ENCODE data around the gene COQ9.
"Not testable (repeated sequence)": the region's sequence is repeated elsewhere in the genome, so short reads cannot be mapped to it uniquely, and the experiment has no call there.

Gene COQ9

DNA sequence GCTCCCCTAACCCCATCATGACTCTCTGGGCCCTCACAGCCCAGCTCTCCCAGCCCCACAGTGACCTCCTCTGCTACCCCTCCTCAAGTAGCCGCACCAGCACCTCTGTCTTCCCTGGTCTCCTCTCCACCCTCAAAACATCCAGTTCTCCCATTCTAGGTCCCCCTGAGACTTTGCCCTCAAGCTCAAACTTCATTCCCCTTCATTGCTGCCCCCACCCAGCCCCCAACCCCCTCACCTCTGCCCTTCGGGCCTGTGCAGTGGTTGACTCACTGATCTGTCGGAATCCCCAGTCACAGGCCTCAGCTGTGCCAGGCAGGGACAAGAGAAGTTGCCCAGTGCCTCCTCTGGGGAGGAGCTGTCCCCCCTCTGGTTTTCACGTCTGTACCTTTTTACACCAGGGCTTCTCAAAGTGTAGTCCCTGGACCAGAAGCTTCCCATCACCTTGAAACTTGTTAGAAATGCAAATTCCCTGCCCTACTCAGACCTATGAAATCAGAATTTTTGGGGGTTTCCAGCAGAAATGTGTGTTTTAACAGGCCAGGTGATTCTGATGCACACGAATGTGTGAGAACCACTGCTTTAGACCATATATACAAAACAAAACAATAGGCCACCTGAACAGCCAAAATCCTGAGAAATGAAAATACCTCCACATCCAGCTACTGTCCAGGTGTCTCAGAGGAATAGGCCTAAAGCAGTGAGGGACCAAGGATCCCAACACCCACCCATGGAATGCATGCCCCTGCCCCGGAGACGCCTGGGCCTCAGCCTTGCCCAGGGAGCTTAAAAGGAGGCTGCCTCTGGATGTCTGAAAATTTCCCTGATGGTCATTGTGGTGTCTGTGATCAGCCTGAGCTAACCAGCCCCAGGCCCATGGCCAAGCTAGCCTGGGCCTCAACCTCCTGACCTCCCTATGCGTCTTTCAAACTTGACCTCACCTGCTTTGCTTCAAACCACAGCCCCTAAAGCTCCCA, 39.9 kb downstream of the COQ9 start:
- no peak for DNase-seq

DNA sequence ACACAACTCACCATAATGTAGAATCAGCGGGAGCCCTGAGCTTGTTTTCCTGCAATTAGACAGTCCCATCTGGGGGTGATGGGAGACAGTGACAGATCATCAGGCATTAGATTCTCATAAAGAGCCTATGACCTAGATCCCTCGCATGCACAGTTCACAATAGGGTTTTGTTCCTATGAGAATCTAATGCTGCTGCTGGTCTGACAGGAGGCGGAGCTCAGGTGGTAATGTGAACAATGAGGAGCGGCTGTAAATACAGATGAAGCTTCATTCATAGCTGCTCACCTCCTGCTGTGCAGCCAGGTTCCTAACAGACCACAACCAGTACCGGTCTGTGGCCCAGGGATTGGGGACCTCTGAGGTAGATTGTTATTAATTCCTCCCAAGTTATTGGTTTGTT, 42.0 kb downstream of the COQ9 start:
- DNase-seq: no peak

DNA sequence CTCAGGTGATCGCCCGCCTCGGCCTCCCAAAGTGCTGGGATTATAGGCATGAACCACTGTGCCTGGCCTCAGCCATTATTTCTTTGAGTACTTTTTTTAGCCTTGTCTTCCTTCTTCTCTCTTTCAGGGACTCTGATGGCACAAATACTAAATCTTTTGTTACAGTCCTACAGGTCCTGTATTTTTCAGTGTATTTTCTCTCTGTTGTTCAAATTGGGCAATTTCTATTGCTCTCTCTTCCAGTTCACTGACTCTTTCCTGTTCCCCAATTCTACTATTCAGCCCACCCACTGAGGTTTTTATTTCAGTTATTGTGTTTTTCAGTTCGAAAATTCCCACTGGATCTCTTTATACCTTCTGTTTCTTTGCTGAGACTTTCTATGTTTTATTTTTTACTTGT, 46.5 kb downstream of the COQ9 start:
- DNase-seq: no peak

DNA sequence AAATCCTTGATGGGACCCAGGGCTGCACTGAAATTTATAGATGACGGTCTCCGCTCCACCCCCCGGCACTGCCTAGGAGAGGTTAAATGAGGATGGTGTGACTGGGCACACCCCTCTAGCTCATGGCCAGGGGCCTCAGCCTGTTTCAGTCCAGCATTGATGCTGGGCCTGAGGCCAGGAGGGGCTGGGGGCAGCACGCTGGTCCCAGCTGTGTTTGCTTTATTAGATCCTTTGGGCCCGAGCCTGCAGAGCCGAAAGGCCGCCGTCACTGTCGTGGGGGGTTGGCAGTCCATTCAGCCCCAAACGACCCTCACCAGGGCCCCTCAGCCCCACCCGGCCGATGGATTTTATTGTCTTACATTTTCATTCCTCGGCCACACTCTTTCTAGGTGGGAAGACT, 49.8 kb downstream of the COQ9 start:
- DNase-seq: no peak

DNA sequence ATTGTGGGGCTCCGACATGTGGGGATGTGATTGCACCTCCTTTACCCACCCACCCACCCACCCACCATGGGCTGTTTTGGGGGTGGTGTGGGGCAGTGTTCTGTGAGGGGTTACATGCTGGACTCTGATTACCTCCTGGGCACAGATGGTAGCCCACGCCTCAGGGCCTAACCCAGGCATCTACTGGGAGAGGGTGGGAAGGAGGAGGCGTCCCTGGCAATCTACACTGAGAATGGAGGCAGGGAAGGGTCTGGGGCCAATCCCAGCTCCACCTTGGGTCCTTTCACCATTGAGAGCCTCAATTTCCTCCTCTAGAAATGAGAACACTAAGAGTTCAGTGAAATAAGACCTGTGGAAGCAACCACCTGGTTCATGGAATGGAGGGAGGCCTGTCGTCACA, 50.8 kb downstream of the COQ9 start:
- no peak for DNase-seq

DNA sequence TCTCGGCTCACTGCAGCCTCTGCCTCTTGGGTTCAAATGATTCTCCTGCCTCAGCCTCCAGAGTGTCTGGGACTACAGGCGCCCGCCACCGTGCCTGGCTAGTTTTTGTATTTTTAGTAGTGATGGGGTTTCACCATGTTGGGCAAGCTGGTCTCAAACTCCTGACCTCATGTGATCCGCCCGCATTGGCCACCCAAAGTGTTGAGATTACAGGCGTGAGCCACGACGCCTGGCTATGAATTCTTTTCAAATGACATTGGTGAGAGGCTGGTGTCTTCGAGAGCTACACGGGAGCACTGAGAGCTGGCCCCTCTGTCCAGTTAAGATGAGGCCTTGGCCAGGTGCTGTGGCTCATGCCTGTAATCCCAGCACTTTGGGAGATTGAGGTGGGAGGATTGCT, 52.7 kb downstream of the COQ9 start:
- DNase-seq: not testable (repeated sequence)

DNA sequence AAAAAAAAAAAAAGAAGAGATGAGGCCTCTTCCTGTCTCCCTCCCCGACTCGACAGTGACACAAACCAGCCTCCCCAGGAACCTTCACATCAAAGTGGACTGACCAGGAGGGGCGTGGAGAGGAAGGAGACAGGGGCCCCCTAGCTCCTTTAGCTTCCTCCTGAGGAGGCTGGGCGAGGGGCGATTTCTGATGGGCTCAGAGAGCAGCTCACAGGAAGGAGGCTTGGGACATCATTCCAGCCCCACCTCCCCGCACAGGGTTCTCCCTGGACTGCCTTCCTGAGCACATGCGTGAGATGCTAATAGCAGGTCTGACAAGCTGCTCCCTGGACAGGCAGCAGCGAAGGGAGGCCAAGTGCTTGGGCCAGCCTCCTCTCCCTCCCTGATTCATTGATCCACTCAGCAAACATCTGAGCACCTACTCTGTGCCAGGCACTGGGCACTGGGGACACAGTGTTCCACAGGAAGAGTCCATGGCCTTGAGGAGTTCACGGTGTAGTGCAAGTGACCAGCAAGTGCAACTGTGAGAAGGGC, 53.4 kb downstream of the COQ9 start:
- DNase-seq: no peak

DNA sequence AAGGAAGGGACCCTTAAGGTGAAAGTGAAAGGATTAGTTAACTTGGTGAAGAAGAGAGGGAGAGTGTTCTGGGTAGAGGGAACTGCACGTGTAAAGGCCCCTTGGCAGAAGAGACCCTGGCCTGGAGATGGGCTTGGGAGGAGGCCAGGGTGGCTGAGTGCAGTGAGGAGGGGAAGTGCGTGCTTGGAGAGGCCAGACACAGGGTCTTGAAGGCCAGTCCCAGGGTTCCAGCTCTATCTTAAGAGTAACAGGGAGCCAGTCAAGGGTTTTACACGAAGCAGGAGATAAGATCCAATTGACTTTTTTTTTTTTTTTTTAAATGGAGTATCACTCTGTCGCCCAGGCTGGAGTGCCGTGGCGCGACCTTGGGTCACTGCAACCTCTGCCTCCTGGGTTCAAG, 54.2 kb downstream of the COQ9 start:
- DNase-seq: no peak

DNA sequence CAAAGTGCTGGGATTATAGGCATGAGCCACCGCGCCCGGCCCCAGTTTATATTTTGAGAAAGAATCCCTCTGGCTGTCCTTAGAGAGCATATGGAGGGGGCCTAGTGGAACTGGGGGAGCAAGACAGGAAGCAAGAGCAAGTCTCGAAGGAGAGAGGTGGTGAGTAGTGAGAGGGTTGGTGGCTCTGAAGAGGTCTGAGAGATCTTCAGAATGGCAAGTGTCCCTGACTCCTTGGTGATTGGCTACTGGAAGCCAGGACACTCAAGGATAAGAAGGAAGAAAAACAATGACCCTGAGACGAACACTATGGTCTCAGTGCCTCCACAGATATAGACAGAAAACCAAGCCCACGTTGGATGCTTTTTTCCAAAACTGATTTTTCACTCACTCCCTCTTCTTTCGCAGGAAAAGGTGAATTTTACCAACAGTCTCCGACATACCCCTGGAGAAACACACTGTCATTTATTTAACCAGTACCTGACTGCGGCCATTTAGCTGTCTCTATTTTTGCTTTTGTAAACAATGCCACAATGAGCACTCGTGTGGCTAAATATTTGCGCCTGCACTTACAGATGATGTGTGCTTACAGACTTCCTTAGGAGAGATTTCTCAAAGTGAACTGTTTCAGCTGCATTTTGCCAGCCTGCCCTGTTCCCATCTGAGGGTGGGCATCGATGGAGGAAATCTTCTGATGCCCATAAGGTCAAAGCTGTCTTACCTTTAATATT, 54.9 kb downstream of the COQ9 start:
- no peak for DNase-seq

DNA sequence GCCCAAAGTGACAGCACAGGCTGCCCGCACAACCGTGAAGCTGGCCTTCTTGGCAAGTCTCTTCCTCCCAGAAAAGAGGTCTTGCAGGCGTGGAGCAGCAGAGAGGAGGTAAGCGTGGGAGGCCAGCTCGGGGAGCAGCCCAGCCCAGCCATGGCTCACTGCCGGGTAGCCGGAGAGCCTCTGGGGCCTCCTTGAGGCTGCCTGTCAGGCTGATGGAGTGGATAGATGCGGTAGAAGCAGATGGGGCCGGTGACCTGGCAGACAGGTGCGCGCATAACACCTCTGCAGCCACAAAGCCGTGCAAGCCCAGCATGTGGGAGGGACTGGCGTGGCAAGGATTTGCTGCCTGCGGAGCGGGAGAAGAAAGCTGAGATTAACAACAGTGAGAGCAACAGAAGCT, 56.1 kb downstream of the COQ9 start:
- DNase-seq: no peak

DNA sequence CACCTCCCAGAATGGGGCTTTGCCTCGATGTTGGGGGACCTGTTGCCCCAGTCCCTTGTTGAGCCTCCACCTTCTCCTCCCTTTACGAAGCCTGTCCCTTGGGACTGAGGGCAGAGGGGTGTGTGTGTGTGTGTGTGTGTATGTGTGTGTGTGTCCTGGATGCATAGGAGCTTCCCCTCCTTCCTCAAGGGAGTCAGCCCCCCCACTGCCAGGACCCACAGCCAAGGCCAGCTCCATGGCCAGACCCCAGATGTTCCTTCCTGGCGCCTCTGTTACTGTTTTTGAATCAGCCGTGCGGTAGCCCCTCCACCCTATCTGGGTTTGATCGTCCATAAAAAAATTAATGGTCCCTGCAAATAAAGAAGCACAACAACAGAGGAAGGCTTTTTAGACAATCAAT, 56.7 kb downstream of the COQ9 start:
- DNase-seq: no peak

DNA sequence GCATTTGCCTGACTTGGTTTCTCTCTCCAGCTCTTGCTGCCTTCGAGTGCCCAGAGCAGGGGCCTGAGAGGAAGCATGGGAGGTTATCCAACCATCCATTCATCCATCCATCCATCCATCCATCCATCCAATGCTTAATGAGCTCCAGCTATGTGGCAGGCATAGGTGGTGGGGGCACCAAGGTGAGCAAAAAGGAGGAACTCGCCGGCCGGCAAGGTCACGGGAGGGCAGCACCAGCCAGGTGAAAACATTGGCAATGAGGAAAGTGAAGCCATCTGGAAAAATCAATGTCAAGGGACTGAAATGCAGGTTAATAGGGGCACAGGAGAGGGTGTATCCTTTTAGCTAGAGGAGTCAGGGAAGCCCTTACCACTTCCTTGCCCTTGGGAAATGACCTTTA, 57.2 kb downstream of the COQ9 start:
- no peak for DNase-seq

DNA sequence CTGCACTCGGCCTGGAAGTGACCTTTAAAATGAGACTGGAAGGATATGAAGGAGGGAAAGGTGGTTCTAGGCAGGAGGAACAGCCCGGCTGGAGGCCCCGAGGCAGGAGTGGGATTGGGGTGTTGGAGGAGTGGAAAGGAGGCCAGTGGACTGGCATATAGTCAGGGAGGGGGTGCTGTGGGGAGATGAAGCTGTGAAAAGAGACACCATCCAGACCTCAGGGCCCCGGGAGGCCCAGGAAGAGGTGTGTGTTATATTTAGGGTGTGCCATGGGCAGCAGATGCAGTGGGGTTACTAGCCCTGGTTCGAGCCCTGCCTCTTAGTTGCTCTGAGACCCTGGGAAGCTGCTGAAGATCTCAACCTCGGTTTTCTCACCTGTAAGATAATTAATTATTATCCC, 57.9 kb downstream of the COQ9 start:
- DNase-seq: no peak

DNA sequence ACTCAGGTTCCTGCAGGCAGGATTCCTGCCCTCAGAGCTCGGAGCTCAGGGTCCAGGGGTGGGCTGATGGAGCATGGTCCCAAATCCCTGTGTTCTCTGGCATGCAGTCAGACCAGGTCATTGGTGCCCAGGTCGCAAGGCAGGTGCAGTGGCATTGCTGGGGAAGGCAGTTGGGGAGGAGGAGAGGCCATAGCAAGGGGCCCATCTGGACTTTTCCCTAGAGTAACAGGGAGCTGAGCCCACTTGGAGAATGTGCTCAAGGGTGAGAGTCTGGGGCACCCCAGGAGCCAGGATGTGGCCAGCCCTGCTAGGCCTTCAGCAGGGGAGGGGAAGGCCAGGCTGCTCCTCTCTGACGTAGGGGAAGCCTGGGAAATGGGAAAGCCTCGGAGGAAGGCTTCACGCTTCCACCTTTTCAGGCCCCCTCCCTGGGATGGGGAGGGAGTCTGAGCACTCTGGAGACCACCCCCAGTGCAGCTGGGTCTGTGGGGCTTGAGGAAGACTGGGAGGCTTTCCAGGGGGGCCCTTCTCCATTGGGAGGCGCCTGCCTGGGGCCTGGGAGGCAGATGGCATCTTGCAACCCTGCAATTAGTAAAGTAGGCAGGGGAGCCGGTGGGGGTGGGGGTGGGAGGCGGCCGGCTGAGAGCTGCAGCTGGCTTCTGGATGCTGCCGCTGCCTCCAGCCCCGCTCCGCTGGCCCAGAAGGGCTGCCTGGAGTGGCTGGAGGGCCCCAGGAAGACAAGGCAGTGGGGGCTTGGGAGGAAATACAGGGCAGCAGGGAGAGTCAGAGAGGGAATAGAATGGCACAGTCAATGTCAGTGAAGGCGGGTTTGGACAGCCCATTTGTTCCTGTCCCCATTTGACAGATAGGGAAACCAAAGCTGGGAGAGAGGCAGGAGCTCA, 60.1 kb downstream of the COQ9 start:
- DNase-seq: no peak

DNA sequence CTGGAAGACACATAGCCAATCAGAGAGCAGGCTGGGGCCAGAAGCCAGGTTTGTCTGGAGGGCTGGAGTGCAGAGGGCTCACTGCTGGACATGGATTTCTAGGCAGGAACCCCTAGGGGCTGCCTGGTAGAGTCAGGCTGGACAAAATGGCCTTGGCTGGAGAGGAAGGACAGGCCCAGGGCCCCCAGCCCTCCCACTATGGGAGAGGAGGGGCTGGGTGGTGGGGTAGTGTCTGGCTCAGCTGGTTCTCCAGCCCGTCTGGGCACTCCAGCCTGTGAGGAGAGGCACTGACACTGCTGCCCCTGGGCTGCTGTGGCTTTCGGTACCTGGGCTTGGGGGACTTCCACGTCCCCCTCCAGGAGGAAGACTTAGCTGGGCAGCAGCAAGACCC, 60.8 kb downstream of the COQ9 start:
- no peak for DNase-seq

DNA sequence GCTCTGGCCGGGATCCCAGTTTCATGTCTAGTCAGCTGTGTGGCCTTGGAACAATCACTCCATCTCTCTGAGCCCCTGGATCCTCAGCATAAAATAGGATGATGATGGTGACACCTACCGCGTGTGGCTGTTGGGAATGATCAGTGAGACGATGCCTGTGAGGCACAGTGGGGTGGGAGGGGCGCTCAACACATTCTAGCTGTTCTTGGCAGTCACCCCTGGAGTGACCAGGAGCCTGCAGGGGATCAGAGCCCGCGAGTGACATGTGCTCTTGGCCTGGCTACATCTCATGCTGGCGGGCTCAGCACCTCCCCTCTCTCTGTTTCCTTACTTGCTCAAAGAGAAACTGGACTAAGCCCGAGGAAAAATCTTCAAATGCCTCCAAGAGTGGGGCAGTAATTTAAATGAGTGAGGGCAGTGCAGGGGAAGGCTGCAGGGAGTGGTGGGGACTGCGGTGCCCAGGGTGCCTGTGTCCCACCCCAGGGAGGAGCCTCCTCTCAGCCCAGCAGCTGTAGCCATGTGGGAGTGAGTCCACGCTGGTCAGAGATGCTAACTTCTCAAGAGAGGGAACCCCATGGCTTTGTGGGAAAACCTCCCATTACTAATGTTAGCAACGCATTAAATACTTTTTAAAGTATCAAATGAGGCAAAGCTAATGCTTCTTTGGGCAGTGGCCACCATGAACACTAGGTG, 62.1 kb downstream of the COQ9 start:
- no peak for DNase-seq

DNA sequence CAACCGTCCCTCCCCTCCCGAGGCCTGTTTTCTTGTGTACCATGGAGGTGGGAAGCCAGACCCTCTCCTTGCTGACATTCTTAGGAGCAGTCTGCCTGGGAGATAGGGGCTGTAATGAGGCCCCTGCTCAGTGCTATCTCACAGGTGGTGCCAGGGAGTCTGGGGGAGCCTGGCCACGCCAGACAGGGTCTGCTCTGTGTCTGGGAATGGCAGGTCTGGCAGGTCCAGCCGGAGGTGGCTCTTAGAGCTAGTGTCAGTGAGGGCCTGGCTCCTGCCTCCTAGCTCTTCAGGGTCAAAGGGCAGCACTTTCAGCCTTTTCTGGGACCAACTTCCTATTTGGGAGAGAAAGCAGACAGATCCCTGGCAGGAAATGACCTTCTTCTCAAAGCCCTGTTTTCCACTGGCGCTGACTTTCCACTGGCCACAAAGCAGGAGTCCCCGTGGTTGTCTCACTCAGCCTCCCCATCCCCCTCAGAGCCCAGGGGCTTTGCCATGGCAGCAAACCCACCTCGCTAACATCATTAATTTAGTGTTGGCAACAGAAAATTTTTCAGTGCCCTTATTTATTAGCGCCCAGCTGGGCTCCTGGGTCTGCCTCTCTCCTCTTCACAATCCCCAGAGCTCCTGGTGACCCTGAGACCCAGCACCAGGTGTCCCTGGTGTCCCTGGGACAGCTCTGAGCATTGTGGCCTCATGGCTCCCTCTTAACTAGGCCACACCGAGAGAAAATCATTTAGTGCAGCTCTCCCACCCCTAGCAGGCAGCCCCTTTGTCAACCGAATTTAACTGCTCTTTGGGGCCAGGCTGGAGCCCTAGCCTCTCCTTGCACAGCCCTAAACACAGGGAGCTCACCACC, 63.0 kb downstream of the COQ9 start:
- no peak for DNase-seq

Measured in inflammatory macrophage treated with lipopolysaccharide for 1 hour (primary cell).